ENCODE data around the gene ARHGAP9.

DNA sequence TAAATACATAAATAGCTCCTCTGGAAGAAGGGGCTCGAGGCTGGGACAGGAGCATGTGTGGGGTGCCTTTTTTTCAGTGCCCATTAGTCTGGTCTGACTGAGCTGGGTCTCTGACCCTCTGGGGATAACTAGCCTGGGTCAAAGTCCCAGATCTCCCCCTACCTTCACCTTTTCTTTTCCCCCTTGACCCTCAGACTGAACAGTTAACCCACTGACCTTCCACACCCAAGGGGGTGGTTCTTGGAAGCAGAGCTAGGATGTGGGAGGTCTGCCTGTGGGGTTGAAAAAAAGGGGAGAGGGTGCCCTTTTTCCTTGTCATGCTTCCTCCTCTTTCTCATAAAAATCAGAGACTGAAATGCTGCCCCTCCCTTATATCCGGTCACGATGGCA is 21.0 kb downstream of the ARHGAP9 start:
- TF ChIP-seq, protein P1, sequence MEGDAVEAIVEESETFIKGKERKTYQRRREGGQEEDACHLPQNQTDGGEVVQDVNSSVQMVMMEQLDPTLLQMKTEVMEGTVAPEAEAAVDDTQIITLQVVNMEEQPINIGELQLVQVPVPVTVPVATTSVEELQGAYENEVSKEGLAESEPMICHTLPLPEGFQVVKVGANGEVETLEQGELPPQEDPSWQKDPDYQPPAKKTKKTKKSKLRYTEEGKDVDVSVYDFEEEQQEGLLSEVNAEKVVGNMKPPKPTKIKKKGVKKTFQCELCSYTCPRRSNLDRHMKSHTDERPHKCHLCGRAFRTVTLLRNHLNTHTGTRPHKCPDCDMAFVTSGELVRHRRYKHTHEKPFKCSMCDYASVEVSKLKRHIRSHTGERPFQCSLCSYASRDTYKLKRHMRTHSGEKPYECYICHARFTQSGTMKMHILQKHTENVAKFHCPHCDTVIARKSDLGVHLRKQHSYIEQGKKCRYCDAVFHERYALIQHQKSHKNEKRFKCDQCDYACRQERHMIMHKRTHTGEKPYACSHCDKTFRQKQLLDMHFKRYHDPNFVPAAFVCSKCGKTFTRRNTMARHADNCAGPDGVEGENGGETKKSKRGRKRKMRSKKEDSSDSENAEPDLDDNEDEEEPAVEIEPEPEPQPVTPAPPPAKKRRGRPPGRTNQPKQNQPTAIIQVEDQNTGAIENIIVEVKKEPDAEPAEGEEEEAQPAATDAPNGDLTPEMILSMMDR (IDR thresholded peaks at IDR 0.05), result no peak
- TF ChIP-seq POLR2A (IDR thresholded peaks at IDR 0.05), result no peak
